HG03280 (cell line): ENCODE results near the gene RYR1.
"Not testable (repeated sequence)": the region's sequence is repeated elsewhere in the genome, so short reads cannot be mapped to it uniquely, and the experiment has no call there.

Source experiments
- ATAC-seq: cut with Tn5 transposase; IDR thresholded peaks from one replicate; pipeline ENCODE4 v1.9.1; 2021; ENCODE audit warnings: mild to moderate bottlenecking, moderate library complexity; ENCODE audit not compliant: unreplicated experiment

RYR1 gene

DNA sequence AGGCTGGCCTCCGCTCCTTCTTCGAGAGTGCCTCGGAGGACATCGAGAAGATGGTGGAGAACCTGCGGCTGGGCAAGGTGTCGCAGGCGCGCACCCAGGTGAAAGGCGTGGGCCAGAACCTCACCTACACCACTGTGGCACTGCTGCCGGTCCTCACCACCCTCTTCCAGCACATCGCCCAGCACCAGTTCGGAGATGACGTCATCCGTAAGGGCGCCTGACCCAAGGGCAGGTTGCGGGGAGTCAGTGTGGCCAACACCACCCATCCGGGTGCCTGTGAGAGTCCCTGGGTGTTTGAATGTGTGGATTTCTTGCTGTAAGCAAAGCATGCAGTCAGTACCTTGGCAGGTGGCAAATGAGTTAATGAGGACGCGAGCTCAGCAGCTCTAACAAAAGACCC is 78.8 kb downstream of the RYR1 start:
- ATAC-seq, result no peak

DNA sequence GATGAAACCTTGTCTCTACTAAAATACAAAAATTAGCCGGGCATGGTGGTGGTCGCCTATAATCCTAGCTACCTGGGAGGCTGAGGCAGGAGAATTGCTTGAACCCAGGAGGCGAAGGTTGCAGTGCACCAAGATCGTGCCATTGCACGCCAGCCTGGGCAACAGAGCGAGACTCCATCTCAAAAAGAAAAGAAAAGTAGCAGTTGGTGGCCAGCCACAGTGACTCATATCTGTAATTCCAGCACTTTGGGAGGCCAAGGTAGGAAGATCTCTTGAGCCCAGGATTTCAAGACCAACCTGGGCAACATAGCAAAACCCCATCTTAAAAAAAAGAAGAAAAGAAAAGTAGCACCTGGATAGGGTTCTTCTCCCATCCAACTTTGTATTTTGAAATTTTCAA is 79.7 kb downstream of the RYR1 start:
- not testable (repeated sequence) for ATAC-seq

DNA sequence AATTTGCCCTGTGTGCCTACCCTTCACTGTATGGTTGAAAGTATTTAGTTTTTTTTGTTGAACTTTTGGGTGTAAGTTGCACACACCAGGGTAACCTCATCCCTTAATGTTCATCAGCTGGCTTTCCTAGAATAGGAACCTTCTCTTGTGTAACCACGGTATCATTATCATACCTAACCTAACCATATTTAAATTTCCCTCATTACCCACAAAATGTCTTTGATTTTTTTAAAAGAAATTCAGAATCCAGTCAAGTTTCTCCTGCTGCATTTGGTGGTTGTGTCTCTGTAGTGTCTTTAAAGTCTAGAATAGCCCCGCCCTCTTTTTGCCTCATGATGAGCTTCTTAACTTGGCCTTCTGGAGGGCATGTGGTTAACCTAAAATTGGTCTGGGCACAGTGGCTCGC is 80.3 kb downstream of the RYR1 start:
- ATAC-seq, result no peak

GRCh38 chr19:38514812-38515633 is 81.5 kb downstream of the RYR1 start:
- peak; percentile 55 for ATAC-seq

DNA sequence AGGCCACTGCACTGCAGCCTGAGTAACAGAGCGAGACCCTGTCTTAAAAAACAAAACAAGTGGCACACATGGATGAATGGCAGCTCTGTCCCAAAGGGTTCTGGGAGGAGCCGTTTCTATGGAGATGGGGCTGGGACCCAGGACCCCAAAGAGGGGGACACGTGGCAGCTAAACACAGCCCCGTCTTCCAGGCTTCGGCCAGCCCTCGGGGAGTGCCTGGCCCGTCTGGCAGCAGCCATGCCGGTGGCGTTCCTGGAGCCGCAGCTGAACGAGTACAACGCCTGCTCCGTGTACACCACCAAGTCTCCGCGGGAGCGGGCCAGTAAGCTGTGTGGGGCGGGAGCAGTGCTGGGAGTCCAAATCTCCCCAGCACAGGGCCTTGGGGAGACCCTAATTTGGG is 82.4 kb downstream of the RYR1 start:
- ATAC-seq, result no peak

- no peak for ATAC-seq
Measured at GRCh38 chr19:38516802-38517201, 83.3 kb downstream of the RYR1 start.

DNA sequence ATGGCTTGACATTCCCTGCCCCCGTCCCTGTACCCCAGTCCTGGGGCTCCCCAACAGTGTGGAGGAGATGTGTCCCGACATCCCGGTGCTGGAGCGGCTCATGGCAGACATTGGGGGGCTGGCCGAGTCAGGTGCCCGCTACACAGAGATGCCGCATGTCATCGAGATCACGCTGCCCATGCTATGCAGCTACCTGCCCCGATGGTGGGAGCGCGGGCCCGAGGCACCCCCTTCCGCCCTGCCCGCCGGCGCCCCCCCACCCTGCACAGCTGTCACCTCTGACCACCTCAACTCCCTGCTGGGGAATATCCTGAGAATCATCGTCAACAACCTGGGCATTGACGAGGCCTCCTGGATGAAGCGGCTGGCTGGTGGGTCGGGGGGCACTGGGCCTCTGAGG is 83.8 kb downstream of the RYR1 start:
- ATAC-seq, result no peak

- ATAC-seq, result not testable (repeated sequence)
Measured at GRCh38 chr19:38517980-38518379, 84.5 kb downstream of the RYR1 start.

GRCh38 chr19:38519168-38519567 is 85.7 kb downstream of the RYR1 start:
- ATAC-seq, result no peak

DNA sequence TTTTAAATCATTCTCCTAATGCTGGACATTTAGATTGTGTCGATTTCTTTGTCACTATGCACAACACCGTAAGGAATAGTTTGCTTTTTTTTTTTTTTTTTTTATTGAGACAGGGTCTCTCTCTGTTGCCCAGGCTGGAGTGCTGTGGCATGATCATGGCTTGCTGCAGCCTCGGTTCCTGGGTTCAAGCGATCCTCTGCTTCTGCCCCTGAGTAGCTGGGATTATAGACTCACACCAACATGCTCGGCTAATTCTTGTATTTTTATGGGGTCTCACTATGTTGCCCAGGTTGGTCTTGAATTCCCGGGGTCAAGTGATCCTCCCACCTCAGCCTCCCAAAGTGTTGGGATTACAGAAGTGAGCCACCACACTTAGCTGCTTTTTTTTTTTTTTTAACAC is 86.5 kb downstream of the RYR1 start:
- no peak for ATAC-seq

GRCh38 chr19:38522915-38523314 is 89.4 kb downstream of the RYR1 start:
- ATAC-seq, result no peak

GRCh38 chr19:38523319-38523718 is 89.8 kb downstream of the RYR1 start:
- ATAC-seq, result no peak

DNA sequence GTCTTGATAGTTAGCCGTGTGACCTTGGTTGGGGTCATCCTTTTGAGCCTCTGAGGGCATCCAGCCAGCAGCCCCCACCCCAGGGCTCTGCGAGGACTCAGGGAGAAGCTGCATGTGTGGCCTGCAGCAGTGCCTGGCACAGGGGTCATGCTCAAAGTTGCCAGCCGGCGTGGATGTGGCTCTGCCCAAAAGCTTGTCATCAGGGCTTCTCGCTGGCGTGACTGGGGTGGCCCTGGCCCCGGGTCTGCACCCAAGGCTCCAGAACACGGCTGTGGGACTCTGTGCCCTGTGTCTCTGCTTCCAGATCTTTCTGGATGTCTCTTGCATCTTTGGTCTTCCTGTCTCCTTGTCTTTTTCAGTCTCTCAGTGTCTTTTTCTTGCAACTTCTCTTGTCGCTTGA is 90.9 kb downstream of the RYR1 start:
- ATAC-seq, result no peak

GRCh38 chr19:38524994-38525634 is 91.6 kb downstream of the RYR1 start:
- ATAC-seq, result no peak

DNA sequence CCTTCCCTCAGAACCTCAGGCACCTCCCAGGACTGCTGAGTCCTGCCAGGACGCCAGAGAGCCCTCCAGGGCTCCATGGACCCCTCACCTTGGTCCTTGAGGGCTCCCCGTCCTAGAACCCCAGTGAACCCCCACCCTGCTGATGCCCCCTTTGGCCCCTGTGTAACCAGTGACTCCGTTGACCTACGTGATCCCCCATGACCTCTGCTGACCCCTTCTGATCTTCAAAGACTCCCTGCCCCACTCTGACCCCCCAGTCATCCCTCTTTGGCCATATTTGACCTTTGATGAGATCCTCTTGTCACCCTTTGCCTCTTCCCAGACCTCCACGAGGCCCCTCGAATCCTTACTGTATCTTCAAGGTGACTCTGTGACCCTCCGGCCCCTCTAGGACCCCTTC is 92.9 kb downstream of the RYR1 start:
- ATAC-seq, result no peak

DNA sequence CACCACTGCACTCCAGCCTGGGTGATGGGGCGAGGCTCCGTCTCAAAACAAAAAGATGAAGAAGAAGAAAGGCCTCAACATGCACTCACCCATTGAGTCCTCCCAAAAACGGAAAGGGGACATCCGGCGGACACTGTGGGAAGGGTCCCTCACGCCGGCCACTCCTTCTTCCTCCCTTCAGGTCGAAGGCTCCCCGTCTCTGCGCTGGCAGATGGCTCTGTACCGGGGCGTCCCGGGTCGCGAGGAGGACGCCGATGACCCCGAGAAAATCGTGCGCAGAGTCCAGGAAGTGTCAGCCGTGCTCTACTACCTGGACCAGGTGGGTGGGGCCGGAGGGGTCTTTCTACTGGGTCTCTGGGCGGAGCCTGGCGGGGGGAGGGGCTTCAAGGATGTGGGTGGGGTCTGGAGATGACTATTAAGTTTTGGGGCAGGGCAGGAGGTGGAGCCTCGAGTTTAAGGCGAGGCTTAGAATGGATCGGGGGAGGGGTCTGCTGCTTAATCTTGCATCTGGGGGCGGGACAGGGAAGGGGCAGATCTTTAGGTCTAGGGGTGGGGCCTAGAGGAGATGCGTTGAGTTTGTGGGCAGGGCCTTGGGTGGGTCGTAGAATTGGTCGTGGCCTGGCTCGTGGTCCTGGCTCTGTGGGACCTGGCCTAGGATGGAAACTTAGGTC is 94.1 kb downstream of the RYR1 start:
- no peak for ATAC-seq

DNA sequence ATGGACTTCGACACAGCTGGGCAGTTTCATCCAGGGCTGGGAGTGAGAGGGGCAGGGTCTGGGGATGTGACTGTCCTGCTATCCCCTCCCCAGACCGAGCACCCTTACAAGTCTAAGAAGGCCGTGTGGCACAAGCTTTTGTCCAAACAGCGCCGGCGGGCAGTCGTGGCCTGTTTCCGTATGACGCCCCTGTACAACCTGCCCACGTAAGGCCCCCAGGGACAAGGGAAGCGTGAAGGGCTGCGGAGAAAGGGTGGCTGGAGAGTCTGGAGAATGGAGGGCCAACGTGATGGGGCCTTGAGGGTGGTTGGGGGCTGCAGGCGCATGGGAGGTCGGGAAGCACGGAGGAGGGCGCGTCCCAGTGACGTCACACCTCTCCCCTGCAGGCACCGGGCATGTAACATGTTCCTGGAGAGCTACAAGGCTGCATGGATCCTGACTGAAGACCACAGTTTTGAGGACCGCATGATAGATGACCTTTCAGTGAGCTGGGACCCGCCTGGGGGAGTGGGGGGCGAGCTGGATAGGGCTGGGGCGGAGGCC is 94.8 kb downstream of the RYR1 start:
- ATAC-seq, result no peak

DNA sequence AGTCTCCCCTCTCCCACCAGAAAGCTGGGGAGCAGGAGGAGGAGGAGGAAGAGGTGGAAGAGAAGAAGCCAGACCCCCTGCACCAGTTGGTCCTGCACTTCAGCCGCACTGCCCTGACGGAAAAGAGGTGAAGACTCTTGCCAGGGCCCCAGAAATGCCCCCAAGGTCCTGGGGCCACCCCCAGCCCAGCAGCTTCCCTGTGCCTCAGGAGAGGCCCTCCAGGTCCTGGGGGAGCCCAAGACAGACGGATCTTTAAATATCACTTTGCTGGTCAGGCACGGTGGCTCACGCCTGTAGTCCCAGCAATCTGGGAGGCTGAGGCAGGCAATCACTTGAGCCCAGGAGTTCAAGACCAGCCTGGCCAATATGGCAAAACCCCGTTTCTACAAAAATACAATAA is 95.4 kb downstream of the RYR1 start:
- no peak for ATAC-seq

DNA sequence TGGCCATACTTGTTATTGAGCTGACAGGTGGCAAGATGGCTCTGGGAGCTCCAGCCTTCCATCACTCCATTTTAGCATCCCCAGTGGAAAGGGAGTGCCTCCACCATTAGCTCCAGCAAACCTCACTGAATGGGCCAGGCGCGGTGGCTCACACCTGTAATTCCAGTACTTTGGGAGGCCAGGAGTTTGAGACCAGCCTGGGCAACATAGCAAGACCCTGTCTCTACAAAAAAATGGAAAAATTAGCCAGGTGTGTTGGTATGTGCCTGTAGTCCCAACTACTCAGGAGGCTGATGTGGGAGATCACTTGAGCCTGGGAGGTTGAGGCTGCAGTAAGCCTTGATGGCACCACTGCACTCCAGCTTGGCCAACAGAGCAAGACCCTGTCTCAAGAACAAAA is 98.0 kb downstream of the RYR1 start:
- no peak for ATAC-seq

GRCh38 chr19:38532939-38533338 is 99.4 kb downstream of the RYR1 start:
- no peak for ATAC-seq

- no peak for ATAC-seq
Measured at GRCh38 chr19:38534574-38534973, 101.1 kb downstream of the RYR1 start.

DNA sequence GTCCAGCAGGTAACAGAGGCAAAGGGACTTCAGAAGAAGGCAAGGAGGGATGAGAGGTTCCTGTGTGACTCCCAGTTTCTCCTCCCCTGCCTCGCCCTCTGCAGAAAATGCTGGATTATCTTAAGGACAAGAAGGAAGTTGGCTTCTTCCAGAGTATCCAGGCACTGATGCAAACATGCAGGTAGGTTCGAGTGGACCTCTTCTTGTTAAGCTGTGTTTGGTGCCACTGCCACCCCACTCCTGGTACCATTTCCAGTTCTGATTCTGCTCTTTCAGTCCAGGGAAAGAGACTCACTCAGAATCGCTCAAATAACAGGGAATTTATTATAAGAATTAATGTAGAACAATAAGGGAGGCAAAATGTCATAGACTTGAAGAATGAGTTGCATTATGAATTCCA is 101.7 kb downstream of the RYR1 start:
- no peak for ATAC-seq
